Stimulated activated naive CD4-positive, alpha-beta T cell treated with Interleukin-2 at 50 U/mL for 16 hours (primary cell): ENCODE results near the gene SLC17A6.

ENCODE experiments used
- DNase-seq: peaks from one replicate; lab custom pipeline; 2025; lab: John Stamatoyannopoulos, UW

Gene SLC17A6

GRCh38 chr11:22389526-22390282, 51.5 kb downstream of the SLC17A6 start:
- DNase-seq, result no peak

DNA sequence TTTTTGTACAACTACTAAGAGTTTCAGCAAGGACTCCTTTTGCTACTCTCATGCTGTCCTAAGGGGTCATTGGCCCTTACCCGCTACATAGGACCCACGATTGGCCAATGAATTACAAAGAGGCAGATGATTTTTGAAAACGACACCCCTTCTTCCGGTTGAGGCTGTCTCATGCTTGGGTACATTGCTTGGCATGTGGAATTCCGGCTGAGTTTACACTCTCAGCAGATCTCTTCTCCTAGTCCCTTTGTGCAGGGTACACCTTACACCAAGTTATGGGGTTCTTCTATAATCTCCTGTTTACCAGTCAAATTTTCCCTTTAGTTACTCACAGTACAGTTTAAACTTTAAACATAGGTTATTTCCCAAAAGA, 52.1 kb downstream of the SLC17A6 start:
- DNase-seq, result no peak

DNA sequence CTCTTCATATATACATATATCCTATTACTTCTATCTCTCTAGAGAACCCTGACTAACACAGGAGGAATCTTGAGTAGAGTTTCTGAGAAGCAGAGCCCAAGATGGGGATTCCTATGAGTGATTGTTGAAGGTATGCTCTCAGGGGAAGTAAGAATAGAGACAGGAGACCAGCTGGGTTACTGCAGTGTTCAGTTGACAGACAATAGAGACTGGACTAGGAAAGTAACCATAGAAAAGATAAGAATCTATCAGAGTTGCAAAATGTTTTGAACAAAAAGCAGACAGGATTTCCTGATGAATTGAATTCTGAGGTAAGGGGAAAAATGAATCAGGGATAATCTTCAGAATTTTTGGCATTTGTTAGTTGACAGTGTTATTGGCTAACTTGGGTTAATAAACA, 54.4 kb downstream of the SLC17A6 start:
- no peak for DNase-seq

DNA sequence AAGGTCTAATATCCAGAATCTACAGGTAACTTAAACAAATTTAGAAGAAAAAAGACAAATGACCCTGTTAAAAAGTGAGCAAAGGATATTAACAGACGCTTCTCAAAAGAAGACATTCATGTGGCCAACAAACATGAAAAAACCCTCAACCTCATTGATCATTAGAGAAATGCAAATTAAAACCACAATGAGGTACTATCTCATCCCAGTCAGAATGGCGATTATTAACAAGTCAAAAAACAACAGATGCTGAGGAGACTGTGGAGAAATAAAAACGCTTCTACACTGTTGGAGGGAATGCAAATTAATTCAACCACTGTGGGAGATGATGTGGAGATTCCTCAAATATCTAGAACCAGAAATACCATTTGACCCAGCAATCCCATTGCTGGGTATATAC, 67.2 kb downstream of the SLC17A6 start:
- no peak for DNase-seq

GRCh38 chr11:22407267-22407666, 69.1 kb downstream of the SLC17A6 start:
- DNase-seq, result no peak

- no peak for DNase-seq
Measured at GRCh38 chr11:22407921-22408320, 69.7 kb downstream of the SLC17A6 start.

- no peak for DNase-seq
Measured at GRCh38 chr11:22415476-22415875, 77.3 kb downstream of the SLC17A6 start.

DNA sequence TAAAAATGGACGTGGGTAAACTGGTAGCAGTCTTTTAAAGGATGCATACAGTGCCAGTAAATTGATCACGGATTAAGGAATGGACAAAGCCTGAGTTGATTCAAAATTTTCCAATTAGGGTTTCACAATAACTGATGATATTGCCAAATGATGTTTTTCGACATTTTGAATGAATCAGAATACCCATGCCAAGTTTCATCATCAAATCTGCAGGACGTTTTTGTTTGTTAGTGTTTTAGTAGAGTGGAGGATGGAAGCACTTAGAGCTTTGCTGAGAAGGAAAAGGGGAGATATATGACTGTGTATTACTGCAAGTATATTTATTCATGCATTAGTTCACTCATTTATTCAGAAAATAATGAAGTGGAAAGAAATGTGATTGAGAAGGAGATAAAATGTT, 78.3 kb downstream of the SLC17A6 start:
- DNase-seq, result no peak

DNA sequence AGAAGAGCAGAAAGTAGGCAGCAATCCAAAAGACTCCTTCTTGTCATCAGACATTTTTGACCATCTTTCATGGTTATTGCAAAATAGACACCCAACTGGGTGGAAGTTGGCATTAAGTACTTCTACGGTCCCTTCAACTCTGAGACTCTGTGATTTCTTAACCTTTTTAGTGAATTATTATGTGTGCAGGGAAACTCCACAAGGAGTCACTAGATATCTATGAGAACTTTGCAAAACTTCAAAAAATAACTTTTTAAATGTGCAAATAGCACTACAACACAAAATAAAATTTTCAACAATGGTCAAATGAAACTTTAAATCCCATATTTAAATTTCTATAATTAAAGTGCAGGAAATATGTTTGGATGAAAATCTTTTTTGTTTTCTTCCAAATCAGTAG, 88.7 kb downstream of the SLC17A6 start:
- DNase-seq, result no peak
